IPS-18a (cell line): Measurements from ENCODE around the gene RIPOR1.
"Not testable (repeated sequence)": the region's sequence is repeated elsewhere in the genome, so short reads cannot be mapped to it uniquely, and the experiment has no call there.

ENCODE experiments used
- H3K27ac ChIP-seq: one replicate; pipeline ENCODE4 v1.5.1; 2013; ENCODE audit warnings: low read length
- H3K27me3 ChIP-seq: one replicate; pipeline ENCODE4 v1.6.1; 2013; ENCODE audit warnings: mild to moderate bottlenecking, low read length; ENCODE audit not compliant: control insufficient read depth, insufficient read depth
- H3K36me3 ChIP-seq: one replicate; pipeline ENCODE4 v1.6.1; 2013; ENCODE audit warnings: low read depth, low read length; ENCODE audit not compliant: control insufficient read depth
- H3K4me1 ChIP-seq: one replicate; pipeline ENCODE4 v1.6.1; 2013; ENCODE audit warnings: low read depth, low read length; ENCODE audit not compliant: control insufficient read depth
- H3K4me3 ChIP-seq: one replicate; pipeline ENCODE4 v1.5.1; 2013; ENCODE audit warnings: low read length
- H3K9ac ChIP-seq: one replicate; pipeline ENCODE4 v1.6.1; 2013; ENCODE audit warnings: mild to moderate bottlenecking, low read length, moderate library complexity
- H3K9me3 ChIP-seq: one replicate; pipeline ENCODE4 v1.6.1; 2013; ENCODE audit warnings: low read depth, low read length; ENCODE audit not compliant: control insufficient read depth

Gene RIPOR1, protein sequence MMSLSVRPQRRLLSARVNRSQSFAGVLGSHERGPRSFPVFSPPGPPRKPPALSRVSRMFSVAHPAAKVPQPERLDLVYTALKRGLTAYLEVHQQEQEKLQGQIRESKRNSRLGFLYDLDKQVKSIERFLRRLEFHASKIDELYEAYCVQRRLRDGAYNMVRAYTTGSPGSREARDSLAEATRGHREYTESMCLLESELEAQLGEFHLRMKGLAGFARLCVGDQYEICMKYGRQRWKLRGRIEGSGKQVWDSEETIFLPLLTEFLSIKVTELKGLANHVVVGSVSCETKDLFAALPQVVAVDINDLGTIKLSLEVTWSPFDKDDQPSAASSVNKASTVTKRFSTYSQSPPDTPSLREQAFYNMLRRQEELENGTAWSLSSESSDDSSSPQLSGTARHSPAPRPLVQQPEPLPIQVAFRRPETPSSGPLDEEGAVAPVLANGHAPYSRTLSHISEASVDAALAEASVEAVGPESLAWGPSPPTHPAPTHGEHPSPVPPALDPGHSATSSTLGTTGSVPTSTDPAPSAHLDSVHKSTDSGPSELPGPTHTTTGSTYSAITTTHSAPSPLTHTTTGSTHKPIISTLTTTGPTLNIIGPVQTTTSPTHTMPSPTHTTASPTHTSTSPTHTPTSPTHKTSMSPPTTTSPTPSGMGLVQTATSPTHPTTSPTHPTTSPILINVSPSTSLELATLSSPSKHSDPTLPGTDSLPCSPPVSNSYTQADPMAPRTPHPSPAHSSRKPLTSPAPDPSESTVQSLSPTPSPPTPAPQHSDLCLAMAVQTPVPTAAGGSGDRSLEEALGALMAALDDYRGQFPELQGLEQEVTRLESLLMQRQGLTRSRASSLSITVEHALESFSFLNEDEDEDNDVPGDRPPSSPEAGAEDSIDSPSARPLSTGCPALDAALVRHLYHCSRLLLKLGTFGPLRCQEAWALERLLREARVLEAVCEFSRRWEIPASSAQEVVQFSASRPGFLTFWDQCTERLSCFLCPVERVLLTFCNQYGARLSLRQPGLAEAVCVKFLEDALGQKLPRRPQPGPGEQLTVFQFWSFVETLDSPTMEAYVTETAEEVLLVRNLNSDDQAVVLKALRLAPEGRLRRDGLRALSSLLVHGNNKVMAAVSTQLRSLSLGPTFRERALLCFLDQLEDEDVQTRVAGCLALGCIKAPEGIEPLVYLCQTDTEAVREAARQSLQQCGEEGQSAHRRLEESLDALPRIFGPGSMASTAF

DNA sequence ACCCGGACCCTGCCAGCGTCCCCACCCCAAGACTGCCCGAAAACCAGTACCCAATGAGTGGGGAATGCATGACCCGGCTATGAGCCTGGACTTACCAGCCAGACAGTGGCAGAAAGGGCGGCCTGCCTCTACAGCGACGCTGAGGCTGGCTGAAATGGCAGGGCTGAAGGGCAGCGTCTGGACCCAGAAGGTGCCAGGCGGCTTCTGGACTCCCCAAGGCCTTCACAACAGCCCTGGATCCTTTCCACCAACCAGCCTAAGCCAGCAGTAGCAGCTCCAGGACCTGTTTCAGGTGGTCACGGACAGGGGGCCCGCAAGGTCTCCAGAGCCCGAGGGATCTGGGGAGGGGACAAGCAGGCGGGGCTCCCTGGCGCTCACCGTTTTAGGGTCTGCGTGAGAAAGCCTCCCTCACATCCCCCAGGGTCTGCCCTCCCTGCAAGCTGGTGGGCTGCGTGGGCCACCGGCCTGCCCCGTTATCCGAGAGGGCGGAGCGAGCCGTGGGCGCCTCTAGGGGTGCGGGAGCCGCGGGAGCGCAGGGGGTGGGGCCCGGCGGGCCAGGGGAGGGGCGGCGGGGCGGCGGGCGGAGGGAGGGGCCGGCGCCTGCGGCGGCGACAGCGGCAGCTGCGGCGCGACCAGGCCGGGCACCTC is at the start of gene RIPOR1:
TSS of gene RIPOR1 (plus strand) at position 608 of the 648 bp plus-strand sequence. CDS start 9,618 bp downstream, outside the sequence.
- Histone ChIP-seq H3K36me3 (no peaks in the 10 kb centered on the region), H3K27me3 (peaks cover 98% of the 10 kb centered on the region), H3K4me3 (peak within 1 kb of the TSS; percentile 58), H3K27ac (no peak within 1 kb of the TSS), H3K9ac (peak within 1 kb of the TSS; percentile 9), H3K4me1 (peaks cover 4% of the 10 kb centered on the region), H3K9me3 (no peaks in the 10 kb centered on the region)

DNA sequence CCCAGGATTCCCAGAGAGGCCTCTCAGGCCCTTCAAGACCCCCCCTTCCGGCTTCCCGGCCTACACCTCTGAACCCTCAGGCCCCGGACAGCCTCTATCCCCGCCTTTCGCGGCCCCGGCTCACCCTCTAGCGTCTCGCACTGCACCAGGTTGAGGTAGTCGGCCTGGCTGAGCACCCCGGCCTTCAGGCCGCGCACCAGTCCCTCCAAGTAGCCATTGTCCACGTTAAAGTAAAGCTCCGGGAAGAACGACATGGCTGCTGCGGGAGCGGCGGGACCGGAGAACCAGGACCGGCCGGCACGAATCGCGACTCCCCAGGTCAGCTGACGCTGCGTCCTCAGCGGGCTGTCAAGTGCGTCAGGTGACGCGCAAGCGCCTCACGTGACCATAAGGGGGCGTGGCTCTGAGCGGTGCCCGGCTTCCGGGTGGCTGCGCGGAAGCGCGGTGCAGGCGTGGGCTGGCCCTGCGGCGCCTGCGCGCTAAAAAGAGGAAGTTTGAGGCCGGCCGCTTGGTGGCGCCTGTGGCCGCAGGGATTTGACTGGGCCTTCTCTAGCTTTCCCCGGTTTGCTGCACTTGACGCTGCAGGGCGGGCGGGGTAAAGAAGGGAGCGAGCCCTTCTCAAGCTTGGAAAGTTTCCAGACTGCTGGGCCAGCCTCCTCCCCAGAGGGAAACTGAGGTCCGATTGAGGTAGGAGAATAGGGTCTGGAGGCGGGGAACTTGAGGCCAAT is 47.6 kb upstream of the RIPOR1 start, which contains the start of gene ATP6V0D1:
TSS of gene ATP6V0D1 (minus strand) at position 325 of the 728 bp plus-strand sequence. CDS start at position 254, 71 bp downstream.
- no peaks in the 10 kb centered on the region for H3K36me3 ChIP-seq
- H3K4me3 ChIP-seq, result peak within 1 kb of the TSS; percentile 92
- H3K27me3 ChIP-seq, result peaks cover under 1% of the 10 kb centered on the region
- no peaks in the 10 kb centered on the region for H3K9me3 ChIP-seq
- peak within 1 kb of the TSS; percentile 86 for H3K9ac ChIP-seq
- no peak within 1 kb of the TSS for H3K27ac ChIP-seq
- H3K4me1 ChIP-seq, result peaks cover 14% of the 10 kb centered on the region

DNA sequence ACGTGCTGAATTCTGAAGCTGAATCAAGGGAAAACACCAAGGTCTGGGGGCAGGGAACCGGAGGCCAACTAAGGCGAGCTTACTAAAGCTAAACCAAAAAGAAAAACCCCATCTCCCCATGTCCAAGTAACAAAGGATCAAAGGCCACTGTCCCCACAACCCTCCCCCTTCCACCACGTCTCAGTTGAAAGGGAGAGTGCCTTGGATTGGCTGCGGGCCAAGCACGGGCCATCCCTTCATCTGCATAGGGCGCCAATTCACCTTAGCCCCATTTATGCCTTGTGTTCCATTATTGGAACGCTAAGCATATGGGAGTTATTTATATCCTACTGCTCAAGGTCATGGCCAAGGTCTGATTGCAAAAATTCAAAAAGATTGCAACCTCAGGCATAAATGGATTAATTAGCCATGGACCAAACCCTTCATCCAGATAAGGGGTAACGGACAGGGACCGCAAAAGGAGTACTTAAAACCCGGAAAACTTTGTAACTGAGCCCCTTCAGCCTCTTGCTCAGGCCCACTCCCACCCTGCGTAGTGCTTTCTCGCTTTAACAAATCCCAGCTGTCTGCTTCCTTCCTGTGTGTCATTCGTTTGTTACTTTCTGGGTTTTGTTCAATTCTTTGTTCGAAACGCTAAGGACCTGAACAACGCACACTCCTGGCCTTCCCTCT is 46.9 kb upstream of the RIPOR1 start:
- peak overlapping the region; percentile 86 for H3K9ac ChIP-seq
- H3K36me3 ChIP-seq, result no peaks in the 10 kb centered on the region
- no peak overlapping the region for H3K27ac ChIP-seq
- H3K4me3 ChIP-seq, result peak overlapping the region; percentile 65
- H3K9me3 ChIP-seq, result no peaks in the 10 kb centered on the region
- peaks cover 14% of the 10 kb centered on the region for H3K4me1 ChIP-seq
- H3K27me3 ChIP-seq, result peaks cover 7% of the 10 kb centered on the region

DNA sequence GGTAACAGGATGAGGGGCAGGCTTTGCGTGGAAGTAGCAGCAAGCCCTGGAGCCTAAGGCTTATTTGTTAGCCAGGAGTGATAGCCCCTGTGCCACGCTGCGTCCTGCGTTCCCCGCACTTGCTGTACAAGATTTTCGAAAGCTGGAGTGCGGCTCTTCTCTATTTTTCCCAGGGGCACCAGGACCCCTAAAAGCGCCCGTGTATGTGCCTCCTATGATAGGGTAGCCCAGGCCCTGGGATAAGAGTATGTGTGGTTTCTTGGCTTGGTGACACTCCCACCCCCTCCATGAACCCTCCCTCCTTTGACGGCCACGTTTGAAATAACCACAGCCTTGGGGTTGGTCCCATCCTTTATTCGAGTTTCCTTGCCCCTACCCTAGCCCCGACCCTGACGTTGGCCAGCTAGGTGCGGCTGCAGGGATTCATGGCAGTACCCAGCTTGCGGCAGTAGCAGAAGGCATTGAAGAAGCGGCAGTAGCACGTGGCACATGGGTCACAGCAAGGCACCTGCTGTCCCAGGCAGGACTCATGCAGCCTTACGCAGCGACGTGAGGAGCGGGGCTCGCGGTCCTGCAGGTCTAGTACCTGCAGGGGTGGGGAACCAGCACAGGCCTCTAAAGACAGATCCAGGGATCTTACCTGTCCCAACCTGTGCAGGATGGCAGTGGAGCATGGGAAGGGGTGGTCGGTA is 46.2 kb upstream of the RIPOR1 start:
- H3K27ac ChIP-seq, result no peak overlapping the region
- peaks cover 14% of the 10 kb centered on the region for H3K4me1 ChIP-seq
- peaks cover 14% of the 10 kb centered on the region for H3K27me3 ChIP-seq
- H3K36me3 ChIP-seq, result no peaks in the 10 kb centered on the region
- H3K9me3 ChIP-seq, result no peaks in the 10 kb centered on the region
- no peak overlapping the region for H3K4me3 ChIP-seq
- H3K9ac ChIP-seq, result peak overlapping the region; percentile 86

DNA sequence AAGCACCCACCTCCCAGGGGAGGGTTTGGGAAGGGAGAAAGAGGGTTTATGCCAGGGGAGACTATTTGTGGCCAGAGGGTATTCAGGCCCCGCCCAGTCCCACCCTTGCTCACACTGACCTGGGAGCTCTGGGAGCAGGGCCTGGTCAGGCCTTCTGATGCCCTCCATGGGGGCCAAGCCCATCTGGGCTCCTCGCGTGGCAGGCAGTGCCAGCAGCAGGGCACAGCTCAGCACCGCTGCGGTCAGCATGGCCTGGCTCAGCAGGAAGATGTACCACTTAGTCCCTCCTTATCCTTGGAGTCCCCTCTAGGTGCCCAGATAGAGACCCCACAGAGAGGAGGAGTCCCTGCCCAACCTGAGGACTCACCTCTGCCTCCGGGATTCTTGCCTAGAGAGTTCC is 45.5 kb upstream of the RIPOR1 start, which contains the start of gene AGRP:
TSS of gene AGRP (minus strand) at position 398 of the 400 bp plus-strand sequence. CDS start at position 249, 149 bp downstream.
- peaks cover 14% of the 10 kb centered on the region for H3K4me1 ChIP-seq

DNA sequence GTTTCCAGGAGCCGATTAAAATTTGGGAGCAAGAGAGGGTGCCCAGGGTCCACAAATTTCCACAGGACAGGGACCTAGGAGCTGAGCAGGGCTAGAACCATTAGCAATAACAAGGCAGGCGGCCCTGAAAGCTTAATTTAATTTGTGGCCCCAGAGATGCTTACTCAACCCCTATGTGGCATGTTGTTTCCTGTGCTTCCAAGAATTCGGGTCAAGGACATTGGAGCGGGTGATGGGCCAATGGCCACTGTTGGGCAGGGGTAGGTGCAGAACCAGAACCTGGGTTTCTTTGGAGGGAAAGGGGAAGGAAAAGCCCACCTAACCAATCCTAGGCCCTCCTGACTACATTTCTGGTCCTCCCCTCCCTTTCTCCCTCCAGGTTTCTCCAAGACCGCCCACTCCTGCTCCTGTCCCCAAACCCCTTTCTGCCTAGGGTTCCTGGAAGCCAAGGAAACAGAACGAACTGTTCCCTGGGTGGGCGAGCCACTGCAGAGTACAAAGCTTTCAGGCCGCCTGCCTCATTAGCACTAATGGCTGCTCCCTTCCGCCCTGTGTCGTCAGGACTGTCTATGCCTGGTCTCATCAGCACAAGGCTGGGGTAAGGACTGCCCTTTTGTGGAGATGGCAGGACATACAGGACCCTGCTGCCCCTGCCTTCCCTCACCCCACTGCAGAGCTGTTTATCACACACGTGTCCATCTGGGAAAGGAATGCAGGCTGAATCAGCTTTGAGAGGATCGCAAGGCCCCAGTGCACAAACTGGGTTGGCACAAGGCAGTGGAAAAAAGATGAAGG is 44.7 kb upstream of the RIPOR1 start:
- H3K4me1 ChIP-seq, result peaks cover 14% of the 10 kb centered on the region
- peaks cover 29% of the 10 kb centered on the region for H3K27me3 ChIP-seq
- H3K4me3 ChIP-seq, result no peak overlapping the region
- no peak overlapping the region for H3K9ac ChIP-seq
- H3K9me3 ChIP-seq, result no peaks in the 10 kb centered on the region
- no peaks in the 10 kb centered on the region for H3K36me3 ChIP-seq
- H3K27ac ChIP-seq, result no peak overlapping the region

More for the DNA sequence above, 45.5 kb upstream of the RIPOR1 start, which contains the start of gene AGRP:
- no peak within 1 kb of the TSS for H3K9ac ChIP-seq
- no peaks in the 10 kb centered on the region for H3K9me3 ChIP-seq
- H3K4me3 ChIP-seq, result no peak within 1 kb of the TSS
- peaks cover 22% of the 10 kb centered on the region for H3K27me3 ChIP-seq
- no peak within 1 kb of the TSS for H3K27ac ChIP-seq
- H3K36me3 ChIP-seq, result no peaks in the 10 kb centered on the region

DNA sequence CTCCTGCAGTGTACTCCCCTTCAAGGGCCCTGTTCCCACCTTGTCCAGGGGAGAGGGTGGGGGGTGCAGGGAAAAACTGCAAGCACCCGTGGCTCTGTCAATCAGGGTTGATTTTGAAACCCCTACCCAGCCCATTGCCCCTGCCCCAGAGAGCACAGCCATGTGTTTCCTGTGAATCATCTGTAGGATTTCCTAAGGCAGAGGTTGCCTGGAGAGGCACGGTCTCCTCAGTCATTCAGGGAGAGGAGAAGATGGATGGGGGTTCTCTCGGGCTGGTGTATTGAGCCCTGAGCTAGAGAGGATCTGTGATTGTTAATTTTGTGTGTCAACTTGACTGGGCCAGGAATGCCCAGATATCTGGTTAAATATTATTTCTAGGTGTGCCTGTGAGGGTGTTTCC is 41.8 kb upstream of the RIPOR1 start:
- no peaks in the 10 kb centered on the region for H3K9me3 ChIP-seq
- no peak overlapping the region for H3K4me3 ChIP-seq
- H3K27me3 ChIP-seq, result peaks cover 58% of the 10 kb centered on the region
- H3K27ac ChIP-seq, result no peak overlapping the region
- no peak overlapping the region for H3K9ac ChIP-seq
- H3K36me3 ChIP-seq, result no peaks in the 10 kb centered on the region
- peaks cover 10% of the 10 kb centered on the region for H3K4me1 ChIP-seq

DNA sequence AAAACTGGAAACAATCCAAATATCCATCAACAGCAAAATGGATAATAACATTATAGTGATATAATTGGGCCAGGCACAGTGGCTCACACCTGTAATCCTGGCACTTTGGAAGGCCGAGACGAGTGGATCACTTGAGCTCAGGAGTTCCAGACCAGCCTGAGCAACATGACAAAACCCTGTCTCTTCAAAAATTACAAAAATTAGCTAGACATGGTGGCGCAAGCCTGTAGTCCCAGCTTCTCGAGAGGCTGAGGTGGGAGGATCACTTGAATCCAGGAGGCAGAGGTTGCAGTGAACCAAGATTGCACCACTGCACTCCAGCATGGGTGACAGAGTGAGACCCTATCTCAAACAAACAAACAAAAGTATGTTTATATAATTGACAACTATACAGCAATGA is 41.1 kb upstream of the RIPOR1 start:
- not testable (repeated sequence) for H3K36me3 ChIP-seq, H3K4me3 ChIP-seq, H3K9me3 ChIP-seq, H3K4me1 ChIP-seq, H3K27ac ChIP-seq, H3K9ac ChIP-seq
- H3K27me3 ChIP-seq, result peaks cover 65% of the 10 kb centered on the region

DNA sequence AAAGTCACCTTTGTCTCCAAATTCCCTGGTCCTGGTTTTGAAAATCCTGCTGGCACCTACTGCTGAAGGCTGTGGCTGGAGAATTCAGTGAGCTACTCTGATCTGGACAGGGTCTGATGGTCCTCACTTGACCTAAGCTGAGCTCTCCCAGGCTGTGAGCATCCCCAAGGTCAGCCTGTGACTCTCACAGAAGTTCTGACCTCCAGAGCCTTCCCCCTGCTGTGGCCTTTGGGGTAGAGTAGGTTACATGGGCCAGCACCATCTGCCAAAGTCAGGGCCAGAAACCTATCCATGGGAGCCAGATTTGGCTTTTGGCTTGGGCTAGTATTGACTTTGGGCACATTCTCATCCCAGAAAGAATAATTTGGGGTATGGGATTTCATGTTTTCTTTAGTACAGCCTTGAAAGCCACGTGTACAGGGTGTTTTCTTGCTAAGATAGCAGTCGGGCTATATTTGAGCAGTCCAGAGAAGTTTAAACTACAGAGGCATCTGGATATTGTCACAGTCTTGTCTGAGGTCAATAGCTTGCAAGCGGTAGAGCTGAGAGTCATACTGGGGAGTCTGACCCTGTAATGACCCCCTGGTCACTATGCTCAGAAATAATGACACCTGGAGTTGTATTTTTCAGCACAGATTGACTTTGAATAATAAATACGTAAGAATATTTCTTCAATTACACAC is 39.1 kb upstream of the RIPOR1 start:
- H3K4me3 ChIP-seq, result peak overlapping the region; percentile 2
- H3K27me3 ChIP-seq, result peaks cover 85% of the 10 kb centered on the region
- H3K4me1 ChIP-seq, result peaks cover 5% of the 10 kb centered on the region
- no peaks in the 10 kb centered on the region for H3K9me3 ChIP-seq
- no peak overlapping the region for H3K27ac ChIP-seq
- H3K36me3 ChIP-seq, result no peaks in the 10 kb centered on the region
- H3K9ac ChIP-seq, result no peak overlapping the region
